Testis (tissue), 3 donors: ENCODE measurements around the gene PAQR7. TPM values are rescaled to one million over a fixed set of nuclear protein-coding genes. Genes with fewer than 3 reads are reported as not detected.

ENCODE experiments used
- DNase-seq: peaks from one replicate; pipeline ENCODE4 v3.0.0-alpha.2; 2019
- H3K27ac ChIP-seq, 2 donors: fragments of 200-600 bp; sonication (generic); one replicate each; pipeline ENCODE4 v1.5.1; 2019
- H3K27me3 ChIP-seq: fragments of 200-600 bp; sonication (generic); one replicate; pipeline ENCODE4 v1.5.1; 2019
- H3K36me3 ChIP-seq: fragments of 200-600 bp; sonication (generic); one replicate; pipeline ENCODE4 v1.5.1; 2017; ENCODE audit warnings: low read depth; ENCODE audit errors: missing control alignments
- H3K4me1 ChIP-seq: fragments of 200-600 bp; sonication (generic); one replicate; pipeline ENCODE4 v1.5.1; 2019
- H3K4me3 ChIP-seq, 2 donors: fragments of 200-600 bp; sonication (generic); one replicate each; pipeline ENCODE4 v1.5.1; 2017 to 2019
- H3K9me3 ChIP-seq: fragments of 200-600 bp; sonication (generic); one replicate; pipeline ENCODE4 v1.5.1; 2017
- CTCF ChIP-seq, 3 experiments: fragments of 450-650 bp in 2 of 3; fragments of 200-600 bp in 1 of 3; sonication (generic) in 1 of 3; IDR thresholded peaks; one replicate each; pipeline ENCODE4 v1.5.1; 2016 to 2019; ENCODE audit warnings: antibody characterized with exemption in 3 of 3, mild to moderate bottlenecking in 2 of 3, moderate library complexity in 1 of 3
- POLR2A ChIP-seq: fragments of 450-650 bp; IDR thresholded peaks from one replicate; pipeline ENCODE4 v1.6.1; 2017; ENCODE audit warnings: antibody characterized with exemption, mild to moderate bottlenecking, moderate library complexity
- WGBS, 2 donors: methylation state at CpG; one replicate each; pipeline ENCODE4 v1.1.5; 2018; 5-methylcytosine and 5-hydroxymethylcytosine counted together
- intact Hi-C: fragments of 100-400 bp; cut with DNase I; formaldehyde crosslinking; loops from one replicate; pipeline ENCODE4 v1.15.1; 2023; ENCODE audit warnings: low total_unique reads
- polyA plus RNA-seq: library from polyadenylated mRNA; stranded (reverse); fragments of 350-450 nt; fragmentation: Illumina TruSeq; extraction: RNeasy Lipid Tissue Mini Kit (QIAGEN cat#74804); gene quantifications from one replicate; pipeline ENCODE4 v1.2.3, GENCODE V29; 2014; ENCODE audit warnings: low read depth, low replicate concordance; ENCODE audit not compliant: insufficient read depth
- total RNA-seq, 2 donors: library from RNA; depleted of rRNA; stranded (reverse); fragments of >200 nt; gene quantifications; one replicate each; pipeline ENCODE4 v1.2.3, GENCODE V29; 2016

Gene PAQR7
- total and polyA plus RNA-seq, 3 donors from 2014 or later: 89.3 to 94.8 (median 92.4) TPM

GRCh38 chr1:25902462-25902861 lies 27.0 kb upstream of the PAQR7 start:
- no peaks in the 10 kb centered on the region for H3K36me3 ChIP-seq
- intact Hi-C loops: no loop called here
- no peaks in the 10 kb centered on the region for H3K27me3 ChIP-seq
- no peak for DNase-seq
- H3K4me3 ChIP-seq: no peak overlapping the region
- TF ChIP-seq CTCF (IDR thresholded peaks at IDR 0.05) (no peak), POLR2A (no peak)
- 77 to 86% methylated on average over 3 of the region's 3 CpGs for WGBS, 2 donors
- no peaks in the 10 kb centered on the region for H3K9me3 ChIP-seq
- H3K27ac ChIP-seq: no peak overlapping the region
- H3K4me1 ChIP-seq: peaks cover 21% of the 10 kb centered on the region

- intact Hi-C loops: no loop called here
- H3K36me3 ChIP-seq: no peaks in the 10 kb centered on the region
- TF ChIP-seq CTCF (IDR thresholded peaks at IDR 0.05) (no peak), POLR2A (no peak)
- no peaks in the 10 kb centered on the region for H3K27me3 ChIP-seq
- H3K4me1 ChIP-seq: peaks cover 23% of the 10 kb centered on the region
- H3K4me3 ChIP-seq: no peak overlapping the region
- peak overlapping the region; percentile 53 to 78 for H3K27ac ChIP-seq
- 86 to 87% methylated on average over 5 of the region's 5 CpGs for WGBS, 2 donors
- DNase-seq: peak; percentile 67
- no peaks in the 10 kb centered on the region for H3K9me3 ChIP-seq
Measured at GRCh38 chr1:25900219-25900618, 24.7 kb upstream of the PAQR7 start.

GRCh38 chr1:25899792-25900191 lies 24.3 kb upstream of the PAQR7 start:
- TF ChIP-seq CTCF (IDR thresholded peaks at IDR 0.05): no peak
- TF ChIP-seq POLR2A: no peak
- Histone ChIP-seq H3K4me1 (peaks cover 27% of the 10 kb centered on the region), H3K9me3 (no peaks in the 10 kb centered on the region), H3K27me3 (no peaks in the 10 kb centered on the region), H3K36me3 (no peaks in the 10 kb centered on the region), H3K27ac (peak overlapping the region; percentile 53 to 78), H3K4me3 (no peak overlapping the region)
- intact Hi-C loops: loop anchor here (5.0 to 10.0 kb wide), 2 partner anchors 98 to 245 kb away; partner anchors contain the start of gene PAFAH2
- DNase-seq: no peak
- WGBS, 2 donors: 73 to 79% methylated on average over 6 of the region's 6 CpGs

GRCh38 chr1:25898223-25899015 lies 22.9 kb upstream of the PAQR7 start:
- 80 to 91% methylated on average over 11 of the region's 11 CpGs for WGBS, 2 donors
- Histone ChIP-seq H3K4me1 (peaks cover 34% of the 10 kb centered on the region), H3K27ac (peak overlapping the region; percentile 28 to 43), H3K36me3 (no peaks in the 10 kb centered on the region), H3K9me3 (no peaks in the 10 kb centered on the region), H3K4me3 (no peak overlapping the region), H3K27me3 (no peaks in the 10 kb centered on the region)
- no peak for TF ChIP-seq CTCF (IDR thresholded peaks at IDR 0.05)
- no peak for TF ChIP-seq POLR2A
- DNase-seq: no peak
- intact Hi-C loops: loop anchor here (5.0 to 10.0 kb wide), 2 partner anchors 99 to 246 kb away; partner anchors contain the start of gene PAFAH2
